Renal cortex interstitium (tissue), 11 donors: ENCODE measurements around the gene HIP1. TPM values are rescaled to one million over a fixed set of nuclear protein-coding genes. Genes with fewer than 3 reads are reported as not detected.
"Not testable (repeated sequence)": the region's sequence is repeated elsewhere in the genome, so short reads cannot be mapped to it uniquely, and the experiment has no call there.

ENCODE experiments used
- DNase-seq, 11 donors: peaks; one replicate each; pipeline ENCODE4 v3.0.0-alpha.2; 2013; ENCODE audit warnings: low read depth in 9 of 11, low spot score in 4 of 11; ENCODE audit errors: extremely low read depth in 1 of 11
- polyA plus RNA-seq, 3 donors: library from polyadenylated mRNA; unstranded; fragments of 120-200 nt; gene quantifications; one replicate each; pipeline ENCODE4 v1.2.1, GENCODE V29; 2013; ENCODE audit not compliant: insufficient read length in 3 of 3

Gene HIP1
- polyA plus RNA-seq, 3 donors = 31.3 to 35.7 (median 35.3) TPM

GRCh38 chr7:75756206-75756990 is 17.7 kb upstream of the HIP1 start:
- DNase-seq = peak in 1 of 11 donors; percentile 16

GRCh38 chr7:75743455-75743859 is 4.7 kb upstream of the HIP1 start:
- DNase-seq = no peak

DNA sequence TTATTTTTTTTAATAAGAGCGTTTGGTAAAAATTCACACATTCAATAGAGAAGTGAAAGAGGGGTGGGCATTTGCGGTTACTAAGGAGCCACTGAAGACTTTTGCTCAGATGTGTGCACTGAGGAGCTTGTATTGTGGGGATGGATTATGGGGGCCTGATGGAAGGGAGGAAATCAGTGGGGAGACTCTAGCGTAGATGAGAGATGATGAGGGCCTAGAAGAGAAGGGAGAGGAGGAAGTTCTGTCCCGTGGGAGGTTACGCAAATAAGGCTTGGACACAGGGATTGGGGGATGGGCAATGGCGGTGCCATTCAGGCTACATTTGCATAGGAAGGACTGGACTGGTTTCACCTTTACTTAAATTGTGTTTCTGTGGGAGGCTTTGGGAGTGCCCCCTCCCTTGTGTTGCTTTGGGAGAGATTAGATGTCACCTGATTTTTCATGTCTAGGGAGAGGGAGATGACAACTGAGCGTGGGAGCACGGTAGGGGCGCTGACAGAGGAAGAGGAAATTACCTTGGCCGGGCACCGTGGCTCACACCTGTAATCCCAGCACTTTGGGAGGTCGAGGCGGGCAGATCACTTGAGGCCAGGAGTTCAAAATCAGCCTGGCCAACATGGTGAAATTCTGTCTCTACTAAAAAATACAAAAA is 2.2 kb upstream of the HIP1 start:
- DNase-seq = peak in 2 of 11 donors; percentile 36 to 46

GRCh38 chr7:75739796-75740672 is 1.3 kb upstream of the HIP1 start:
- peak in 2 of 11 donors; percentile 47 to 60 for DNase-seq

GRCh38 chr7:75738975-75739795 is 444 bp upstream of the HIP1 start:
- DNase-seq = peak; percentile 89 to 100 (median 98)

- no peak for DNase-seq
Measured at GRCh38 chr7:75737856-75738603, 711 bp downstream of the HIP1 start.

DNA sequence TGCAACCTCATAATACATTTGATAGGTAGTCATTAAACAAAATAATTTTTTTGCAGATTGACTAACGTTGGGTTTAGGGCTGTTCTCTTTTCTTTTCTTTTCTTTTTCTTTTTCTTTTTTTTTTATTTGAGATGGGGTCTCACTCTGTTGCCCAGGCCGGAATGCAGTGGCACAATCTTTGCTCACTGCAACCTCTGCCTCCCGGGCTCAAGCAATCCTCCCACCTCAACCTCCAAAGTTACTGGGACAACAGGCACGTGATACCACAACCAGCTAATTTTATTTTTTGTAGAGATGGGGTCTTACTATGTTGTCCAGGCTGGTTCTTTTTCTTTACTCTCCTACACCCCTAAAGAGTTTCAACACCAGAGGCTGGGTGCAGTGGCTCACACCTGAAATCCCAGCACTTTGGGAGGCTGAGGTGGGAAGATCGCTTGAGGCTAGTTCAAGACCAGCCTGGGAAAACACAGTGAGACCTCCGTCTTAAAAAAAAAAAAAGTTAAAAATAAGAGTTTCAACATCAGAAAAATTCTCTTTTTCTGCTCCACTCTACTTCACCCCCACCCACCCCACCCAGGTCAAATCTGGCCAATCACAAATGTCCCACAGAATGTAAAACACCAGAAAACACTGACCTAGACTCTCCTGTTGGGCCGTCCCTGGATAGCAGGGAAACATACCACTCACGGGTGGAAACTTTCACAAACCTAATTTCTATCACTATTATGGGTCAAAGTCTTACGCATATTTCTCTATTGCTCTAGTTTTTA is 3.0 kb downstream of the HIP1 start:
- DNase-seq = no peak

DNA sequence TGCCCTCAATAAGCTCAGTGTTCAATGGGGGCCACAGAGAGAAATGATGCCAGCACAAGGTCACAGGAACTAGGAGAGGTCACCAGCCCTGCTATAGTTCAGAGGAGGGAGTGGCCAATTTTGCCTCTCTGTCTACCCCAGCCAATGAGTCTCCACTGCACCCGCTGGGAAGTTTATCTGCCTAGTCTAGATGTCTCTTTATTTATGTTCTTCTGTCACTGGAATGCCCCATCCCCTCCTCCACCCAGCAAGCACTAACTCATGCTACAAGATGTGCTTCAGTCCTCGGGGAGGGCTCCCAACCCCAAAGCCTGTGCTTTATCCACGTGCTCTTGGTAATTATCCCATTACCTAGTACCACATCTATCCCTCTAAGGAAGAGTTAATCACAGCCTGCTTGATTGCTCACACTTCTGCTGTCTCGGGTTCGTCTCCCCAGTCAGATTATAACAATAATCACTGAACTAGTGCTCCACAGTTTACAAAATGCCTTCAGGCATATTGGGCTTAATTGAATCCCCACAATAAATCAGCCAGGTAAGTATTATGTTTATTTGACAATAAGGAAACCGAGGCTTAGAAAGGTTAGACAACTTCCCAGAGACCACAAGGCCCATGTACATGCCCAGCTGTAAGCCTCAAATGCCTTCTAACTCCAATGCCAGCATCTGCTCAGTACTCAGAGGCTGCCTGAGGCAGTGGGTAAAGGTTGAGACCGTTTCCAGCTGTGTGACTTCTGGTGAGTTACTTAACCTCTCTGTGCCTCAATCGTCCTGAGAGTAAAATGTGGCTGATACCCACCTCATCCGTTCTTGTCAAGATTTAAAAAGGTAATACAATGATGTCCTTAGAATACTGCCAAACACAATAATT is 3.9 kb downstream of the HIP1 start:
- DNase-seq = peak in 3 of 11 donors; percentile 49 to 64 (median 50)

DNA sequence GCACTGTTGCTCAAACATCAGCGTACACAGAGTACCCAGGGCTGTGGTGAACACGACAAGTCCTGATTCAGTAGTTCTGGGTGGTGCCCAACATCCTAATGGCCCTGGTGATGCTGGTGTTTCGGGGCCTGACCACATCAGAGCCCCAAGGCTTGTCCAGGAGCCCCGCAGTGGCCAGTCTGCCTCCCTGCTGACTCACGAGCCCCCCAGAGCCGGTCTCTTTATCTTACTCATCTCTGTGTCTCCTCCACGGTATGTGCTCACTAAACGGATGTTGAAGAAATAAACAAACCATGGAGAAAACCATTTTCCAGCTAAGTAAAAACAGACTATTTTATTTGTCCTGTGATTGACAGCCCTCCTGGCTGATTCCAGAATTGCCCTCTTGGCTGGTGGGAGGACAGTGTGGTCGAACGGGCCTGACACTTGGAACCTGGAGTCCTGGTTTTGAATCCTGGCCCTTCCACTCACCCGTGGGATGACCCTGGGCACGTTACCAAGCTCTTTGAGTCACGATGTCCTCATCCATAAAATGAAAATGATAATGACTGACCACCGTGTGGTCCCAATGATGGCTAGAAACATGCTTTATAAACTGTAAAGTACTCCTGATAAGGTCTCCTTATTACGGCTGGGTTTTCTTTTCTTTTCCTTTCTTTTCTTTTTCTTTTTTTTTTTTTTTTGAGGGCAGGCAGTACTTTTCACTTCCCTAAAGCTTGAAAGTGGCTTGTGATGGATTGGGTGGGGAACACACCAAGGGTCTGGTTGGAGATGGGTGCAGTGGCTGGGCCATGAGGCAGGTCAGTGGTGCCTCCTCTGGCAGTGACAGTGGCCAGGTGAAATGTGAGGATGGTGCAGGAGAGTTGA is 5.7 kb downstream of the HIP1 start:
- DNase-seq = no peak

DNA sequence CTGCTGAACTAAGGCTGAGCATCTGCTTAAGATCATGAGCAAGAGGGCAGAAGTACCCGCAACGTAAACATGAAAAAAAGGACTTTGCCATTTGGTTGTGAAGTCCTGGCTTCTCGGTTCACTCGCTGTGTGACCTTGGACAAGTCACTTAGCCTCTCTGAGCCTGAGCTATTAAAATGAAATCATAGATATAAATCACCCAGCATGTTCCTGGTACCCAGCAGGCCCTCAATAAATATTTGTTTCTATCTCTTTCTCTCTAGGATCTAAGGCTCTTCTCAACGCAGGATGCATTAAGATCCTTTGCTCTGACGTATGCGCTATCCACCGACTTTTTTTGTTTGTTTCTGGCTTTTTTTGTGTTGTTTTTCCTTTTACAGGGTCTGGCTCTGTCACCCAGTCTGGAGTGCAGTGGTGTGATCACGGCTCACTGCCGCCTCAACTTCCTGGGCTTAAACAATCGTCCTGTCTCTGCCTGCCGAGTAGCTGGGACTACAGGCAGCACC is 6.7 kb downstream of the HIP1 start:
- DNase-seq = no peak

- no peak for DNase-seq
Measured at GRCh38 chr7:75729851-75730274, 8.9 kb downstream of the HIP1 start.

DNA sequence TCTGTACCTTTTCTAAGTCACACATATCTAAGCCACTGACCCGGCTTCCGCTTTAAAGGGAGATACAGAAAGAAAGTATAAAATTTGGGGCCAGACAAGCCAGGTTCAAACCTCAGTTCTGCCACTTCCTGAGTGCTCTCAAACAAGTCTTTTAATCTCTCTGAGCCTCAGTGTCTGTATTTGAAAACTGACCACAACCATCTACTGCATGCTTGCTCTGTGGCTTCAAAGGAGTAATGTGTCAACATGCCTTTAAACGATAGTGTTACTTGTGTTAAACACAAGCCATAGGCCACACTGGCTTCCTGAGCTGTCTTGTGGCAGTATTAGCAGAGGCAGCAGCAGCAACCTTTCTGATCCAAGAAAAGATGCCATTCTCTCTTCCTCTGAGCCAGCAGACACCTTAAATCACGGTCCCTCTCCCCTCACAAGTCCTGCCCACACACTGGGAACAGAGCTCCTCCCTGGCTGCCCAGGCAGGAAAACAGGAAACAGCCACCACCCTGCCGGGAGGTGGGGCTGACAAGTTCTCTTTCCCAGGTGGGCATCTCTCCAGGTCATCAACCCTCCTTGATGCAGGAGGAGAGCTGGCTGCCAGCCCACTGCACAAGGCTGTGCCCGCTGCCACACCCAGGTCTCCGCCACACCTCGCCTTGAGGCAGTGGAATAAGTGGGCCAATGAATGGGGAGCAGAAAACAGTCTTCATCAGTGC is 10.7 kb downstream of the HIP1 start:
- no peak for DNase-seq

- DNase-seq = not testable (repeated sequence)
Measured at GRCh38 chr7:75727351-75727750, 11.4 kb downstream of the HIP1 start.

DNA sequence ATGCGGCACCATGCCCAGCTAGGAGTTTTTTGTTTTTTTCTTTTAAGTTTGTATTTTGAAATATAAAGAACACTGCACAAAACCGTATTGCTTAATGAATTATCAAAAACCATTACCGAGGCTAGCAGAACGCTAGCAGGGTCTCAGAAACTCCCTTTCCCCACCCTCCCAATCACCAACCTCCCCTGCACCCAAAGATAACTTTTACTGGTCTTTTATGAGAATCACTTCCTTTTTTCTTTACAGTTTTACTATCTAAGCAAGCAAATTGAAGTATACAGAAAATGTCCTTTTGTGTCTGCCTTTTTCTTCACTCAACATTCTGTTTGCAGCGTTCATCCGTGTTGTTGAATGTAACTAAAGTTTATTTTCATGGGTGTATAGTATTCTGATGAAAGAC is 13.4 kb downstream of the HIP1 start:
- no peak for DNase-seq

DNA sequence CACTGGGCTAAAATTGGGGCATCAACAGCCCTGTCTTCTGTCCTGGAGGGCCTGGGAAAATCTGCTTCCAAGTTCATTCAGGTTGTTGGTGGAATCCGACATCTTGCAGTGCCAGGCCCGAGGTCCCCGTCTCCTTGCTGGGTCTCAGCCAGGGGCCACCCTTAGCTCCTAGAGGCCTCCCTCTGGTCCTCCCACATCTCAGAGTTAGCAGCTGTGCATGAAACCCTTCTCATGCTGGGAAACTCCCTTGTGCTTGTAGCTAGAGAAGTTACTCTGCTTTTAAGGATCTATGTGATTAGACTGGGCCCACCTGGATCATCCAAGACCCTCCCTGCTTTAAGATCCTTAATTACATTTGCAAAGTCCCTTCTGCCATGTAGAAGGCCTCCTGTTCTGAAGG is 15.3 kb downstream of the HIP1 start:
- no peak for DNase-seq
